GM19452 (cell line): ENCODE measurements around the gene OLFML1.
A peak's percentile ranks its signal among the peaks of the same experiment; 100 is the strongest.
"Not testable (repeated sequence)": the region's sequence is repeated elsewhere in the genome, so short reads cannot be mapped to it uniquely, and the experiment has no call there.

Experiments
- ATAC-seq: cut with Tn5 transposase; IDR thresholded peaks from one replicate; pipeline ENCODE4 v1.9.1; 2021; ENCODE audit not compliant: unreplicated experiment

The OLFML1 gene

GRCh38 chr11:7511401-7511800 lies 26.1 kb downstream of the OLFML1 start:
- ATAC-seq = no peak

GRCh38 chr11:7512525-7513233 lies 27.4 kb downstream of the OLFML1 start:
- peak; percentile 64 for ATAC-seq

GRCh38 chr11:7513234-7514098 lies 28.2 kb downstream of the OLFML1 start, which contains the start of gene PPFIBP2:
Gene PPFIBP2, plus strand, starts transcription at chr11:7513999. Its CDS starts 35,477 bp downstream, at chr11:7549476.
- peak; percentile 68 for ATAC-seq

- peak; percentile 5 for ATAC-seq
Measured at GRCh38 chr11:7514099-7514591, 28.8 kb downstream of the OLFML1 start.

GRCh38 chr11:7515447-7515886 lies 30.2 kb downstream of the OLFML1 start:
- ATAC-seq = no peak

GRCh38 chr11:7516475-7516874 lies 31.2 kb downstream of the OLFML1 start:
- no peak for ATAC-seq

GRCh38 chr11:7517743-7518142 lies 32.4 kb downstream of the OLFML1 start:
- not testable (repeated sequence) for ATAC-seq

GRCh38 chr11:7518811-7519562 lies 33.7 kb downstream of the OLFML1 start:
- no peak for ATAC-seq

GRCh38 chr11:7520011-7520942 lies 35.0 kb downstream of the OLFML1 start:
- peak; percentile 55 for ATAC-seq

GRCh38 chr11:7520981-7521487 lies 35.7 kb downstream of the OLFML1 start:
- peak; percentile 80 for ATAC-seq

- no peak for ATAC-seq
Measured at GRCh38 chr11:7522121-7522520, 36.8 kb downstream of the OLFML1 start.

GRCh38 chr11:7522546-7522945 lies 37.2 kb downstream of the OLFML1 start:
- no peak for ATAC-seq

GRCh38 chr11:7523416-7524210 lies 38.3 kb downstream of the OLFML1 start:
- no peak for ATAC-seq

- ATAC-seq = no peak
Measured at GRCh38 chr11:7524462-7525235, 39.3 kb downstream of the OLFML1 start.

GRCh38 chr11:7525424-7525823 lies 40.1 kb downstream of the OLFML1 start:
- no peak for ATAC-seq

- no peak for ATAC-seq
Measured at GRCh38 chr11:7527029-7527428, 41.7 kb downstream of the OLFML1 start.

GRCh38 chr11:7528514-7529049 lies 43.3 kb downstream of the OLFML1 start:
- no peak for ATAC-seq
